ENCODE measurements around the gene SEMA5A.

SEMA5A gene
- long read RNA-seq, partial matches to known transcripts: 0 of 1 reads
- long read RNA-seq, other reads (novel, unspliced or antisense): 1 of 1 reads

- no peak for DNase-seq (ENCODE audit: low read depth in 1 of 2, low spot score in 1 of 2)
- TF ChIP-seq REST (IDR thresholded peaks at IDR 0.05; ENCODE audit: insufficient replicate concordance, low read depth) (no peak), POLR2AphosphoS5 (IDR thresholded peaks at IDR 0.05; ENCODE audit: low read depth) (no peak), CTCF (IDR thresholded peaks at IDR 0.05; ENCODE audit: insufficient read depth, low read length) (no peak), SPI1 (IDR thresholded peaks at IDR 0.05; ENCODE audit: borderline replicate concordance, low read depth) (no peak), GABPA (IDR thresholded peaks at IDR 0.05; ENCODE audit: low read depth) (no peak)
Observed at GRCh38 chr5:9545992-9546851, at the start of gene SEMA5A. SEMA5A (minus strand) TSS chr5:9546075; CDS start chr5:9379946, 166,129 bp downstream.

GRCh38 chr5:9594913-9595312 is 49.0 kb upstream of the SEMA5A start:
- Histone ChIP-seq H3K27me3 (ENCODE audit: insufficient read depth, poor library complexity, severe bottlenecking) (peaks cover 3% of the 10 kb centered on the region), H3K4me3 (replicated peaks; ENCODE audit: insufficient read depth, low read length) (no peak overlapping the region), H3K27ac (replicated peaks) (no peak overlapping the region)
- DNase-seq (ENCODE audit: low read depth in 1 of 2, low spot score in 1 of 2): no peak
- TF ChIP-seq POLR2AphosphoS5 (IDR thresholded peaks at IDR 0.05; ENCODE audit: low read depth) (no peak), SPI1 (IDR thresholded peaks at IDR 0.05; ENCODE audit: borderline replicate concordance, low read depth) (no peak), CTCF (IDR thresholded peaks at IDR 0.05; ENCODE audit: insufficient read depth, low read length) (no peak), GABPA (IDR thresholded peaks at IDR 0.05; ENCODE audit: low read depth) (no peak)

More at GRCh38 chr5:9545992-9546851, at the start of gene SEMA5A:
- Histone ChIP-seq H3K4me3 (replicated peaks; ENCODE audit: insufficient read depth, low read length) (no peak within 1 kb of the TSS), H3K27ac (replicated peaks) (no peak within 1 kb of the TSS), H3K27me3 (ENCODE audit: insufficient read depth, poor library complexity, severe bottlenecking) (peaks cover 29% of the 10 kb centered on the region)

GRCh38 chr5:9589049-9589835 is 43.4 kb upstream of the SEMA5A start:
- no peak overlapping the region for H3K4me3 ChIP-seq (replicated peaks; ENCODE audit: insufficient read depth, low read length)

More at GRCh38 chr5:9589049-9589835, 43.4 kb upstream of the SEMA5A start:
- TF ChIP-seq REST (IDR thresholded peaks at IDR 0.05; ENCODE audit: insufficient replicate concordance, low read depth): no peak
- no peak for TF ChIP-seq SPI1 (IDR thresholded peaks at IDR 0.05; ENCODE audit: borderline replicate concordance, low read depth)
- DNase-seq (ENCODE audit: low read depth in 1 of 2, low spot score in 1 of 2): no peak
- Histone ChIP-seq H3K27me3 (ENCODE audit: insufficient read depth, poor library complexity, severe bottlenecking) (no peaks in the 10 kb centered on the region), H3K27ac (replicated peaks) (no peak overlapping the region)
